ENCODE data around the gene BIN1.

GRCh38 chr2:127117603-127118002, 10.6 kb upstream of the BIN1 start:
- TF ChIP-seq EZH2 (IDR thresholded peaks at IDR 0.05; ENCODE audit: insufficient read depth, poor library complexity, severe bottlenecking) (no peak), EZH2phosphoT487 (IDR thresholded peaks at IDR 0.05; ENCODE audit: insufficient read depth, low read depth) (no peak)
